Tibial nerve (tissue), 4 donors: Measurements from ENCODE around the gene GDE1. TPM values are rescaled to one million over a fixed set of nuclear protein-coding genes. Genes with fewer than 3 reads are reported as not detected.

Experiments
- DNase-seq, 2 donors: peaks; one replicate each; pipeline ENCODE4 v3.0.0-alpha.2; 2019; ENCODE audit warnings: low spot score in 2 of 2
- H3K27ac ChIP-seq, 4 donors: fragments of 200-600 bp; sonication (generic) in 3 of 4; one replicate each; pipeline ENCODE4 v1.5.1; 2017 to 2019; ENCODE audit warnings: mild to moderate bottlenecking in 1 of 4
- H3K27me3 ChIP-seq, 2 donors: fragments of 200-600 bp; sonication (generic) in 1 of 2; one replicate each; pipeline versions ENCODE4 v1.5.1 to v1.6.0; 2017 to 2019
- H3K36me3 ChIP-seq, 3 donors: fragments of 200-600 bp; sonication (generic); one replicate each; pipeline ENCODE4 v1.5.1; 2018 to 2019
- H3K4me1 ChIP-seq, 4 donors: fragments of 200-600 bp; sonication (generic) in 3 of 4; one replicate each; pipeline ENCODE4 v1.5.1; 2017 to 2019
- H3K4me3 ChIP-seq, 4 donors: fragments of 200-600 bp; sonication (generic) in 3 of 4; one replicate each; pipeline ENCODE4 v1.5.1; 2017 to 2019; ENCODE audit warnings: mild to moderate bottlenecking in 1 of 4, moderate library complexity in 1 of 4
- H3K9me3 ChIP-seq, 4 donors: fragments of 200-600 bp; sonication (generic) in 3 of 4; one replicate each; pipeline ENCODE4 v1.5.1; 2017 to 2019
- EP300 ChIP-seq, 2 donors: sonication (generic); formaldehyde crosslinking; IDR thresholded peaks; one replicate each; pipeline ENCODE4 v1.6.1; 2017; ENCODE audit warnings: antibody characterized with exemption in 2 of 2, mild to moderate bottlenecking in 1 of 2
- POLR2A ChIP-seq, 2 donors: fragments of 450-650 bp; IDR thresholded peaks; one replicate each; pipeline ENCODE4 v1.6.1; 2017; ENCODE audit warnings: antibody characterized with exemption in 2 of 2, mild to moderate bottlenecking in 2 of 2, moderate library complexity in 2 of 2
- WGBS, 2 donors: methylation state at CpG; one replicate each; pipeline ENCODE4 v1.1.5; 2018; 5-methylcytosine and 5-hydroxymethylcytosine counted together
- total RNA-seq, 4 donors: library from RNA; depleted of rRNA; stranded (reverse); fragments of >200 nt; gene quantifications; one replicate each; pipeline ENCODE4 v1.1.0, GENCODE V29; 2016
- TF ChIP-seq, protein P1 (sequence below), 5 experiments: fragments of 200-600 bp in 3 of 5; fragments of 450-650 bp in 2 of 5; sonication (generic) in 3 of 5; IDR thresholded peaks; one replicate each; pipeline ENCODE4 v1.5.1; 2016 to 2019; ENCODE audit warnings: antibody characterized with exemption in 5 of 5, mild to moderate bottlenecking in 3 of 5, moderate library complexity in 2 of 5

Gene GDE1
- total RNA-seq, 4 donors from 2014 or later, result 40.6 to 58.1 (median 45.0) TPM

GRCh38 chr16:19560078-19560477, 38.2 kb upstream of the GDE1 start:
- H3K4me3 ChIP-seq, result no peak overlapping the region
- DNase-seq, result no peak
- 85 to 88% methylated on average over 4 of the region's 4 CpGs for WGBS, 2 donors

DNA sequence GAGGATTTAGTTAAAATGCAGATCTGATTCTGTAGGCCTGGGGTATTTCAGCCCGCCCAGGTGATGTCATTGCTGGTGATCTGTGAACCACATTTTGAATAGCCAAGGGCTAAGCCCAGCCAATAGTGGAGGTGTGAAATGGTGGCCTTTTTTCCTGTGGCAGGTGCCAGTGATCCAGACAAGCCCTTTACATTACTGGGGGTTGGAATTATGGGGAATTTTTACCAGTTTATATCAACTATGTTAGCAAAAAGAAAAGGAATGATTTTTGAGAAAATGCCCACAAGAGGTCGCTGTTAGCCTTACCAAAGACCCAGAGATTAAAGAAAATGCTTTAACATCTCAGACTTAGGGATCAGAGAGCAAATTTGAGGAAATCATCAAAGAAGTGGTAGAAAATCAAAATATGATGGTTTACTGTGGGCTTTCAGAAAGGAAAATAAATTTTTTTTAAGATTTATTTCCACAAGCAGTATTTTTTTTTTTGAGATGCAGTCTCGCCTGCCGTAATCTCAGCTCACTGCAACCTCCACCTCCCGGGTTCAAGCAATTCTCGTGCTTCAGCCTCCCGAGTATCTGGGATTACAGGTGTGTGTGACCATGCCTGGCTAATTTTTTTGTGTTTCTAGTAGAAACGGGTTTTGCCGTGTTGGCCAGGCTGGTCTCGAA, 37.5 kb upstream of the GDE1 start:
- peaks cover 0 to 17% (median 6%) of the 10 kb centered on the region in 4 donors for H3K4me1 ChIP-seq

More at GRCh38 chr16:19560078-19560477, 38.2 kb upstream of the GDE1 start:
- Histone ChIP-seq H3K36me3 (peaks cover 0 to 23% (median 1%) of the 10 kb centered on the region in 3 donors), H3K27me3 (no peaks in the 10 kb centered on the region), H3K27ac (no peak overlapping the region), H3K9me3 (peaks cover 0 to 13% (median 0%) of the 10 kb centered on the region in 4 donors), H3K4me1 (peaks cover 0 to 17% (median 4%) of the 10 kb centered on the region in 4 donors)
- TF ChIP-seq POLR2A (IDR thresholded peaks at IDR 0.05) (no peak), EP300 (IDR thresholded peaks at IDR 0.05) (no peak)
- TF ChIP-seq, protein P1, sequence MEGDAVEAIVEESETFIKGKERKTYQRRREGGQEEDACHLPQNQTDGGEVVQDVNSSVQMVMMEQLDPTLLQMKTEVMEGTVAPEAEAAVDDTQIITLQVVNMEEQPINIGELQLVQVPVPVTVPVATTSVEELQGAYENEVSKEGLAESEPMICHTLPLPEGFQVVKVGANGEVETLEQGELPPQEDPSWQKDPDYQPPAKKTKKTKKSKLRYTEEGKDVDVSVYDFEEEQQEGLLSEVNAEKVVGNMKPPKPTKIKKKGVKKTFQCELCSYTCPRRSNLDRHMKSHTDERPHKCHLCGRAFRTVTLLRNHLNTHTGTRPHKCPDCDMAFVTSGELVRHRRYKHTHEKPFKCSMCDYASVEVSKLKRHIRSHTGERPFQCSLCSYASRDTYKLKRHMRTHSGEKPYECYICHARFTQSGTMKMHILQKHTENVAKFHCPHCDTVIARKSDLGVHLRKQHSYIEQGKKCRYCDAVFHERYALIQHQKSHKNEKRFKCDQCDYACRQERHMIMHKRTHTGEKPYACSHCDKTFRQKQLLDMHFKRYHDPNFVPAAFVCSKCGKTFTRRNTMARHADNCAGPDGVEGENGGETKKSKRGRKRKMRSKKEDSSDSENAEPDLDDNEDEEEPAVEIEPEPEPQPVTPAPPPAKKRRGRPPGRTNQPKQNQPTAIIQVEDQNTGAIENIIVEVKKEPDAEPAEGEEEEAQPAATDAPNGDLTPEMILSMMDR (IDR thresholded peaks at IDR 0.05), result no peak

DNA sequence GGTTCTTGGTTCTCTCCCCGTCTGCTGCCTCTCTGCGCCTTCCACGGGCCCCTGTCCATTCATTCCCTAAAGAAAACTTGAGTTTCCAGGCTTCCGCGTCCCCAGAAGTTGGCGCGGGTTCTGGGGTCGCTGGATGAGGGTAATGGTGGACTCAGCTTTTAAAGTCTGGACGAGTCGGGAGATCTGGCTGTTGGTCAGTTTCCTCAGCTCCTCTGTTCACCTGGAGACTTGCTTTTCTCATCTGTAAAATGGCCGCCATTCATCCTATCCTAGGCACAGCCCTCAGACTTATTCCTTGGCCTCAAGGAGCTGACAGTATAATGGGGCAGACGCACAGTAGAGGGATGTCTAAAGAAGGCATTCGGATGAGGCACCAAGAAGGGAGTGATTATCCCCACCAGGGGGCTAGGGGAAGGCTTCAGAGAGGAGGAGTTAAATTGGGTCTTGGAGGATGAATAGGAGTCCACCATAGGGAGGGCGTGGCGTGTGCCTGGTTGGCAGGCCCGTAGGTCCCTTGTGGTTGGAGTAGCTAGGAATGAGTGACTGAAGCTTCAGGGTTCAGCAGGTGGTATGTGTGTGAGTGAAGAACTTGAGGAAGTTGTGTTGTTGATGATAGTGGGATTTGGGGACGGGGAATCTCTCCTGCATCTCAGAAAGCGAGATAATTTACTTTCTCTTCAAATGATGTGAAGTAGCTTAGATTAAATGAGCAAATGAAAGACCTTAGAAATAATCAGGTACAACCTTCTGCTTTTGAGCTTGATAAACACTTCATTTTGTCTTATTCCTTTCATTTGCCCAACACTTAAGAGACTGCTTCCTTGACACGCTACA, 34.3 kb upstream of the GDE1 start:
- peak overlapping the region; percentile 65 to 91 (median 80) for H3K4me3 ChIP-seq
- WGBS, 2 donors, result 35% methylated on average over 19 of the region's 19 CpGs
- H3K36me3 ChIP-seq, result peaks cover 0 to 11% (median 0%) of the 10 kb centered on the region in 3 donors
- H3K27ac ChIP-seq, result peak overlapping the region; percentile 85 to 95 (median 90)
- no peaks in the 10 kb centered on the region for H3K9me3 ChIP-seq
- H3K4me1 ChIP-seq, result peaks cover 0 to 17% (median 6%) of the 10 kb centered on the region in 4 donors
- TF ChIP-seq, protein P1 (IDR thresholded peaks at IDR 0.05), result no peak
- no peaks in the 10 kb centered on the region for H3K27me3 ChIP-seq
- no peak for DNase-seq

More for the DNA sequence above, 37.5 kb upstream of the GDE1 start:
- H3K4me3 ChIP-seq, result no peak overlapping the region
- no peak overlapping the region for H3K27ac ChIP-seq
- H3K27me3 ChIP-seq, result no peaks in the 10 kb centered on the region
- DNase-seq, result peak in 1 of 2 donors; percentile 53
- peaks cover 0 to 18% (median 0%) of the 10 kb centered on the region in 3 donors for H3K36me3 ChIP-seq
- 77 to 81% methylated on average over 10 of the region's 10 CpGs for WGBS, 2 donors
- TF ChIP-seq POLR2A (IDR thresholded peaks at IDR 0.05), result no peak
- TF ChIP-seq, protein P1 (IDR thresholded peaks at IDR 0.05), result peak; percentile 42 to 71 (median 70)
- peaks cover 0 to 13% (median 0%) of the 10 kb centered on the region in 4 donors for H3K9me3 ChIP-seq

DNA sequence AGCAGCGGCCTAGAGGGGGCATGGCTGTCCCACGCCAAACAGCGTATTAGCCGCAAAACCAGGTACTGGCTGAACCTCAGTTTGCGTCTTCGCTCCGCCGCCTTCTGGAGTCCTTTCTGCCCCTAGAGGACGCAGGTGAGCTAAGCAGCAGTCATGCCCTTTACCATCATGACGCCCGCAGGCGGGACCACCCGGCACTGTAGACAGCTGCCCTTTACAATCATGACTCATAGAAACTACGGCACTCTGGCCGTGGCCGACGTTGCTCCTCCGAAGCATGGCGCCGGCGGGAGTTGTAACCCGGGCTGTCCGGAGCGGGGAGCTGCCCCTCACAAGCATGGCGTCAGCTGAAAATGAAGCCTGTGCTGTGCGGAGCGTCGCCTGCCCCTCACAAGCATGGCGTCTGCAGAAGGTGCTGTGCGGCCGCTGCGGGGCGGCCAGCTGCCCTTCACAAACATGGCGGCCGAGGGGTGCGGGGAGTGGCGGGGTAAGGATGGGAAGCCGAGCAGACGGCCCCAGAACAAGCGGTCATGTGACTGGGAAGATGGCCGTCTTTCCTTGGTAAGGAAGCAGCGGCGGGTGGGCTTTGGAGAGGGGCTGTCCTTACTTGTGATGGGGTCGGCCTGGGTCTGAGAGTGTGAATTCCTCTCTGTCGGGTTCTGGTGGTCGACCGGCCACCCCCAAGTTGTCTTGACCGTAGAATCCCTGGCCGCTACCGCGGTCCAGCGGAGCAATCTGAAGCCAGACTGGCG, 33.5 kb upstream of the GDE1 start, which contains the start of gene VPS35L:
TSS of gene VPS35L (plus strand) at position 518 of the 752 bp plus-strand sequence. CDS start at position 545, 27 bp downstream.
- peak; percentile 94 to 95 for DNase-seq
- WGBS, 2 donors, result 0 to 1% methylated on average over 36 to 40 of the region's 53 CpGs
- H3K36me3 ChIP-seq, result peaks cover 0 to 13% (median 0%) of the 10 kb centered on the region in 3 donors
- H3K27me3 ChIP-seq, result no peaks in the 10 kb centered on the region
- TF ChIP-seq EP300 (IDR thresholded peaks at IDR 0.05) (peak; percentile 10 to 83), POLR2A (IDR thresholded peaks at IDR 0.05) (peak; percentile 29 to 55)
- TF ChIP-seq, protein P1 (IDR thresholded peaks at IDR 0.05), result peak; percentile 72 to 91 (median 84)
- peaks cover 0 to 17% (median 6%) of the 10 kb centered on the region in 4 donors for H3K4me1 ChIP-seq
- H3K27ac ChIP-seq, result peak within 1 kb of the TSS; percentile 85 to 95 (median 90)
- peak within 1 kb of the TSS; percentile 65 to 91 (median 80) for H3K4me3 ChIP-seq
- H3K9me3 ChIP-seq, result no peaks in the 10 kb centered on the region
